NCI-H146 (cell line): ENCODE results near the gene RNF181.
A peak's percentile ranks its signal among the peaks of the same experiment; 100 is the strongest.
"Not testable (repeated sequence)": the region's sequence is repeated elsewhere in the genome, so short reads cannot be mapped to it uniquely, and the experiment has no call there.

Experiments used
- DNase-seq: peaks from one replicate; lab custom pipeline; 2025; lab: John Stamatoyannopoulos, UW

The RNF181 gene

GRCh38 chr2:85595301-85596025 lies at the start of gene RNF181:
Gene RNF181 (plus strand): TSS chr2:85595745. CDS start chr2:85595764, 19 bp downstream.
- DNase-seq: peak; percentile 96

GRCh38 chr2:85545780-85546240 lies 49.7 kb upstream of the RNF181 start:
- DNase-seq: no peak

- no peak for DNase-seq
Measured at GRCh38 chr2:85547089-85547858, 48.3 kb upstream of the RNF181 start.

- no peak for DNase-seq
Measured at GRCh38 chr2:85547859-85548607, 47.5 kb upstream of the RNF181 start.

- DNase-seq: no peak
Measured at GRCh38 chr2:85548608-85548900, 47.0 kb upstream of the RNF181 start.

- no peak for DNase-seq
Measured at GRCh38 chr2:85549095-85549494, 46.5 kb upstream of the RNF181 start.

GRCh38 chr2:85549826-85550225 lies 45.7 kb upstream of the RNF181 start:
- no peak for DNase-seq

- no peak for DNase-seq
Measured at GRCh38 chr2:85550486-85550885, 45.1 kb upstream of the RNF181 start.

GRCh38 chr2:85551698-85552678 lies 43.6 kb upstream of the RNF181 start:
- peak; percentile 68 for DNase-seq

GRCh38 chr2:85553184-85553583 lies 42.4 kb upstream of the RNF181 start:
- DNase-seq: no peak

GRCh38 chr2:85554980-85555612 lies 40.4 kb upstream of the RNF181 start:
- DNase-seq: no peak

GRCh38 chr2:85557130-85557529 lies 38.4 kb upstream of the RNF181 start:
- DNase-seq: no peak

GRCh38 chr2:85558160-85558559 lies 37.4 kb upstream of the RNF181 start:
- DNase-seq: no peak

- DNase-seq: not testable (repeated sequence)
Measured at GRCh38 chr2:85560403-85560726, 35.2 kb upstream of the RNF181 start.

- DNase-seq: no peak
Measured at GRCh38 chr2:85560812-85561279, 34.7 kb upstream of the RNF181 start.

GRCh38 chr2:85561280-85562212 lies 34.0 kb upstream of the RNF181 start, which contains the start of gene GGCX:
Gene GGCX (minus strand): TSS chr2:85561493. CDS start chr2:85561428, 65 bp downstream.
- DNase-seq: peak; percentile 96

- DNase-seq: no peak
Measured at GRCh38 chr2:85564144-85564563, 31.4 kb upstream of the RNF181 start.

- DNase-seq: no peak
Measured at GRCh38 chr2:85566265-85566664, 29.3 kb upstream of the RNF181 start.

GRCh38 chr2:85575739-85576138 lies 19.8 kb upstream of the RNF181 start:
- DNase-seq: no peak

- DNase-seq: no peak
Measured at GRCh38 chr2:85577063-85577385, 18.5 kb upstream of the RNF181 start.
